Erythroblast (primary cell): ENCODE results near the gene MAK.

Source experiments
- GATA1 ChIP-seq: IDR thresholded peaks from 2 replicates; pipeline ENCODE4 v1.6.1; 2011; ENCODE audit warnings: low read depth, mild to moderate bottlenecking, control low read depth, low read length, moderate library complexity
- POLR2A ChIP-seq: IDR thresholded peaks from 2 replicates; pipeline ENCODE4 v1.6.1; 2011; ENCODE audit warnings: mild to moderate bottlenecking, low read length

- TF ChIP-seq POLR2A (no peak), GATA1 (no peak)
These were observed 37.0 kb downstream of the MAK start for GRCh38 chr6:10801224-10801848.
